Posterior cingulate gyrus (tissue), 11 donors: ENCODE results near the gene PLXNA1.

Experiments
- DNase-seq, 10 donors: peaks; one replicate each; pipeline versions ENCODE4 v3.0.0 to v3.0.0-alpha.2; 2020 to 2021; ENCODE audit warnings: mixed read lengths in 3 of 10
- intact Hi-C: fragments of 100-400 bp; cut with DNase I; formaldehyde crosslinking; loops from one replicate; pipeline ENCODE4 v1.15.1; 2023

The PLXNA1 gene

DNA sequence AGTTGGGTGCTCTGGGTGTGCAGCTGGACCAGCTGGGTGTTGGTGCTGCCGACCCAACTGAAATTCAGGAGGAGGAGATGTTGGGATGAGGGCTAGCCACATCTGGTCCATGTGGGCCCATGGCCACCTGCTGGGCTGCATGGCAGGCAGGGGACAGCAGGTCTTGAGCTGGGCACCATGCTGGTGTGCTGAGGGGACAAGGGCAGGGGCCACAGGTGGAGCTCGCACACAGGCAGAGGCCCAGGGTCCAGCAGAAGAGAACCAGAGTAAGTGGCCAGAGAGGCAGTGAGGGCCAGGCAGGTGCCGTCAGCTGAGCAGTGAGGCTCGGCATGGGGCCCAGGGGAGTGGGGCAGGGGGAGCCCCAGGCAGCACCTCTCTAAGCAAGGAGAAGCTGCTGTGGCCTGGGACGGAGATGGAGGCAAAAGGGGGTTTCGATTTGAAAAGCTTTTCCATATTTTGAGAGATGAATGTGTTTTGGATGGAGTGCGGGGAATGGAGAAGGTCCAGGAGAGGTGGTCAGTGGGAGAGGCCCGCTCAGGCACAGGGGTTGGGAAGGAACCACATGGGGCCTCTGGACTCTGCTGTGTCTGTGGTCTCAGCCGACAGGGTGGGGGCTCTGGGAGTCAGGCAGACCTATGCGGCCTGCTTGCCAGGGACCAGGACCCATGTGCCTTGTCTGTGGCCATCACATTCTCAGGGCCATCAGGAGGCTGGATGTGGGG lies 30.5 kb upstream of the PLXNA1 start:
- intact Hi-C loops, result no loop called here
- peak in 2 of 10 donors; percentile 68 to 74 for DNase-seq

DNA sequence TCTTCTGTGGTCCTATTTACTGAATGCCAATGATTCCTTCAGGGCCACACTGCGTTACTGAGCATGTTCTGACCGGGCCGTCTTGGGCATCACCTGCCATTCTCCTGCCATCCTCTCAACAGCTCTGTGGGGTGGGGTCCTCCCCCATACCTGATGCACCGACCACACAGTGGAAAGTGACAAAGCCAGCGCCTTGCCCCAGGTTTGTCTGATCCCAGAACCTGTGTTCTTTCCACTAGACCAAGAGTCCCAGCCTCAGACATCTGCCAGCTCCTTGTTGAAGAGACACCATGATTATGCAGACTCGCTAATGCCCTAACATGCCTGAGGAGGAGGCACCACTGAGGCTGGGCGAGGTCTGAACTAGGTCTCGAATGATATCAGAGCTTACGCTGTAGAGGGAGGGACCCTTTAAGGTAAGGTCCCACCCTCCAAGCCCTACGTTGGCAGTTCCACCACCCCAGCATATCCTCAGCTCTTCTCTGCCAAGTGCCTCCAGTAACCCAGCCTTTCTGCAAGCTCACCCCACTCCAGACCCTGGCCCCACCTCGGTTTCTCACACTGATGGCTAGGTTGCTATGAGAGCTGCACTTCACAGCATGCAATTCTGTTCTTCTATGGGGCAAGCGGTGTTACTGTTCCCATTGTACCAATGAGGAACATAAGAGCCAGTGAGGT lies 29.8 kb upstream of the PLXNA1 start:
- peak in 2 of 10 donors; percentile 55 to 65 for DNase-seq
- intact Hi-C loops, result no loop called here

DNA sequence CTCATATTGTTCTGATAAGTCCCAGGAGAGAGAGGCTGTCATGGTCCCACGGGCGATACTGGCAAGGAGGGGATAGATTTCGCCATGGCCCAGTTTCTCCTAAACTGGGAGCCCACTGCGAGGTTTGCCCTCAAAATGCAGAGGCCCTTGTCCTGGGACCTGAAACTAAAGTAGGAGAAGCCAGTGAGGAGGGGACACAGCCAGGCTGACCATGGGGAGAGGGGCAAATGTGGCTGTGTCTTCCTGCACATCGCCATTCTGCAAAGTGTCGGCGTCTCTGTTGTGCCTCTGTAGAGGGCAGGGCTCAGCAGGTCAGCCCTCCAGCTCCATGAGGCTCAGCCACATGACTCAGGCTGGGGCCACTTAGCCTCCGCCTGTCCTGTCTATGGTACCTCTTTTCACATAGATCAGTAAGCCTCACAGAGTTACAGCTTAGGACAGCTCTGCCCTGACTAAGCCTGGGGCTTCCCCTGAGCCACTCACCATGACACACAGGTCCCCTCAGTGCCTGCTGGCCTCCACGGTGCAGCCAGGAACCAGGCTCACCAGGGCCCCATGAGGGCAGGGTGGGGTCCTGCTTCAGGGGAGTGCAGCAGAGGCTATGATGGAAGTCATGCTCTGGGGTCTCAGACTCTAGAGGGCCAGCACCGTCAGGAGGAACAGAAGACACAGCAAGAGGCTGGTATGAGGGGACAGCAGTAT lies 28.6 kb upstream of the PLXNA1 start:
- intact Hi-C loops, result no loop called here
- DNase-seq, result peak in 2 of 10 donors; percentile 50 to 51

DNA sequence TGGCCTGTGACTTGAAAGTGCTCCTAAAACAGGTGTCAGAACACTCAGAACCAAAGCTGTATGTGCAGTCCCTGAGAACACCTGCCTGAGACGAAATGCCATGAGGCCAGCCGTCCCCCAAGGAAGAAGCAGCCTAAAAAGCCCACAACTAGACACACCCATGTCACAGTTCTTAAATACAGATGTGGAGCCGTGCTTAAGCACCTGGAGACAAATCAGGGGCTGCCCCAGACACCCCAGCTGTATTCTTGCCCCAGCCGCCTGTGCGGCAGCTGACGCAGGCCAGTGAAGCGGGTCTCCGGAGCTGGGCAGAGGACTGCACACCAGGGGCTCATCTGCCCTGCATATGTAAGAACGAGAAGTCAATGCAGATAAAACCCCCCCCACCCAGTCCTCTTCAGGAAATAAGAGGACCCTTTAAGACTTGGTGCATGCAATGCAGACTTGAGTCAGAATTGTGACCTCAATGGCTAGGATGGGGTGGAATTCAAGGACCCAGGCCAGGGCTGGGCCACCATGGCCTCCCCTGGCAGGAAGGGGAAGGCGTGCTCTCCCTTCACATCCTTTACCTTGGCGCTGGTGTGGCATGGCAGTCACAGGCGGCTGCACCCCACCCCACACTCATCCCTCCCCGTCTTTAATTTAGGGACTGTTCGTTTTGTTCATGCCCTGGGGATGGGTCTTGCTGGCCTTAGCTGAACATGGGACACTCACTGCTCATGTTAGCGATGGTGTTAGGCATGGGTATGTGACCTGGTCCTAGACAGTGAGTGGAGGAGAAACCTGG lies 27.7 kb upstream of the PLXNA1 start:
- peak in 4 of 10 donors; percentile 0 to 75 (median 34) for DNase-seq

DNA sequence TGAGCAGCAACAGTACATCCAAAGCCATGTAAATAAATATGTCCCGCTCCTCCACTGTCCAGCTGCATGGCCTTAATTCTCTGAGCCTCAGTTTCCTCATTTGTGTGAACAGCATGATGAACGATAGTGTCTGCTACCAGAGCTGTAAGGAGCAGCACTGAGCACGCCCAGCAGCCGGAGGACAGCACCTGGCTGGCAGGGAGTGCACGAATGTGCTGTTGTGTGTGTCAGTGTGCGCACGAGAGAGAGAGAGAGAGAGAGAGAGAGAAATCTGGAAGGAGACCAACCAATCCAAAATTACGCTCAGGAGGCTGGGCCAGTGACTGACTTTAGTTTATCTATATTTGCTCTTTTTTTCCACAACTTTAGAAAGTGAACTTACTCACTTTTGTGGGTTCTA lies 26.6 kb upstream of the PLXNA1 start:
- DNase-seq, result peak in 3 of 10 donors; percentile 20 to 52 (median 40)
- intact Hi-C loops, result no loop called here

More for the DNA sequence above, 27.7 kb upstream of the PLXNA1 start:
- intact Hi-C loops, result no loop called here

DNA sequence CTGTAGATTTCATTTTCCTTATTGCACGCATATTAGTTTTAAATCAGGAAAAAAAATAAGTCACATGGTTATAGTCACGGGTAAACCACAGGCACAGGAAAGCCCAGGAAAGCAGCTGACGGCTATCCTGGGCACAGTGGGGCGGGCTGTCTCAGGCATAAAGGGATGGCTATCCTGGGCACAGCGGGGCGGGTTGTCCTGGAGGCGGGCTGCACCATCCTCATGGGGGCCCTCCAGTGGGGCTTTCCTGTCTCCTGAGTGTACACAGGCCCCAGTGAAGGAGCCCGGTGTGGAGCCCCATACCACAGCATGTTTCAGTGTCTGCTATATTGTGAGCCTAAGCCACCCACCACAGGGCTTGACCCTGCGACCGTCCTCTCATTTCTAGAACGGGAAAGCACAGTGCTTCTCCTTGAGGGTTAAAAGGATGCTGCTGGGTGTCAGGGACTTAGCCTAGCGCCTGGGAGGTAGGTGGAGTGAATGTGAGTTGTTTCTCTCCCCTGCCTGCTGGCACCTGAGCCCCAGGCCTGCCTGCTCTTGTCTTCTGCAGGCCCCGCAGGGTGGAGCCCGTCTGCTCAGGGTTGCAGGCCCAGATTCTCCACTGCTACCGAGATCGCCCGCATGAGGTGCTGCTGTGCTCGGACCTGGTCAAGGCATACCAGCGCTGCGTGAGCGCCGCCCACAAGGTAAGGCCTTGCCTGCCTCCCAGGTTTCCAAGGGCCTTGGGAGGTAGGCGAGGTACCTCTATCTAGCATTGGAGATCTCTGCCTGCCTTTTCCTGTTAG lies 25.9 kb upstream of the PLXNA1 start:
- intact Hi-C loops, result no loop called here
- DNase-seq, result peak in 4 of 10 donors; percentile 5 to 78 (median 62)

DNA sequence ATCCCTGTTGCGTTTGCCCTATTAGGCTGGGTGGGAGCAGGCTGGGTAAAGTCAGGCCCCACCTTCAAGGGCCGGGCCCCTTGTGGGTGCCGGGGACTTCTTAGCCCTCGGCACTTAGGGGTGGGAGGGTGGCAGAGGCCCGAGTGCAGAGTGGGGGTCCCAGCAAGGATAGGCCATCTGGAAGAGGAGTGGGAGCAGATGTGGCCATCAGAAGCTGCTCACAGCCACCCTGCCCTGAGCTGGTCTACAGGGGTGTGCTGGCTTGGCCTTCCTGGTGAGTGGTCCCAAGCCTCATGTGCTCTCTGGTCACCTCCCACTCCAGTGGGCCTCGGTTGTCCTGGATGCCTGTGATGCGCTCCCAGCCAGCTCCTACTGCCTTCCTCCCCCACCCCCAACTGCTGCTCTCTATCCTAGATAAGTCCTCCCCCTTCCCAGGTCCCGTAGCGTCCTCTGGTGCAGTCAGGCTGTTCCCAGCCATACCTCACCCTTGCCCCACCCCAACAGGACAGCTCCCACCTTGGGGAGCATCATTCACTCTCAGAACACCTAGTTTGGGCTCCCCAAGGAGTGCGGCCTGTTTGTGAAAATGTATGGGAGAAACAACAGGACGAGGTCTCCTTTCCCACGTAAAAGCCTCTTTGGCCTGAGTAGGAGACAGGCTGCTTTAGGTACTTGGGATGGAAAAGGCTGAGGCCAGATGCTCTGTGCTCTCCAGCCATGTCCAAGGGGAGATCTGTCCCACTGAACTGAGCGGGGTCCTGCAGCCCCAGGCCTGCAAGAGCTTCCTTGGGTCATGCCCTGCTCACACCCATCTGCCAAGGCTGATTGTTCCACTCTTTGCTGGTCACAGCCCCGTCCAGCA lies 24.9 kb upstream of the PLXNA1 start:
- intact Hi-C loops, result no loop called here
- peak in 4 of 10 donors; percentile 2 to 53 (median 32) for DNase-seq

DNA sequence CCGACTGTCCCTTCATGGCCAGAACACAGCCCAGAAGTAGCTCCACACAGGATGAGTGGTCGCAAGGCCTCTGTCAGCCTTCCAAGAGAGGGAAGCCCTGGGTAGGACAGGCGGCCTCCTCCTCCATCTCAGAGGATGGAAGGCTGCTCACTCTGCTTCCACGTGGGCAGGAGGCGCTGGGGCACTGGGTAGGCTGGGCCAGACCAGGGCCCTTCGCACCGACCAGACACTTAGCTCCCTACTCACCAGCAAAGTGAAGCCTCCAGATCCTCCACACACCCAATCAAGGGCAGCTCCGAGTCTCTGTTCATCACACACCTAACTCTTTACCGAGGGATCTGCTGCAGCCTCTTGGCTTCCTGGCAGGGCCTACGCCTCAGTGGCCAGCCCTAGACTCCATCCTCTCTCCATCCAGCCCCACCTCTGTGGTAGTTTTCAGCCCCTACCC lies 24.3 kb upstream of the PLXNA1 start:
- DNase-seq, result peak in 3 of 10 donors; percentile 55 to 59 (median 58)
- intact Hi-C loops, result no loop called here

DNA sequence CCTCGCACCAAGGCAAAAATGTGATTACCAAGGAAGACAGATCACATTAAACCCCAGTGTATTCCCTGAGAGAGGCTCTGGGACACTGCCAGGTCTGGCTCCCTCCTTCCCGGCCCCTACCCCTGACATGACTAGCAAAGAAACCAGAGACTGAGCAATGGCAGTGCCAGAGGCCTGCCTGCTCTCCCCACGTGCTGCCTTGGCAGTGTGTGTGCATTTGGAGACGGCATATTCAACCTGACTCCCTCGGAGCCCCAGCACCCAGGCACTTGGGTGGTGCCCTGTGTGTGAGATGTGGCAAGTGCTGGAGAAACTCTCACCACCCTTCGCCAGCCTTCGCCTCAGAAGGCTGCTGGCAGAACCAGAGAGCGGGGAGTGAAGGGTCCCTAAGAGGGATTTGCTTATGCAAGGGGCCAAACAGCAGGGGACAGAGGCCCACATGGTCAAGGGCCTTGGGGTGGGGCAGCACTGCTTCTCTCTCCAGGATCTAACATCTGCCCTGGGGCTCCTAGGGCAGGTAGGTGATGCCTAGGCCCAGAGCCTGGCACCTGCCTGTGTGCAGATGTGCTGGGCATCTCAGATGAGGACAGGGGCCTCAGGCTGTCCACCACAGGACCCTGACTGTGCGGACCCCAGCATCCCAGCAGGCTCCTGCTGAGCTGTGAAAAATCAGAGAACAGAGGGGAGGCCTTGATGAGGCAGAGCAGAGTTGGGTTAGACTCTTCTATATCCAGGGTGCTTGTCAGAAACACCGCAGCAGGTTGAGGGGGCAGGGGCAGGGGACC lies 23.6 kb upstream of the PLXNA1 start:
- intact Hi-C loops, result no loop called here
- peak in 3 of 10 donors; percentile 39 to 75 (median 56) for DNase-seq

DNA sequence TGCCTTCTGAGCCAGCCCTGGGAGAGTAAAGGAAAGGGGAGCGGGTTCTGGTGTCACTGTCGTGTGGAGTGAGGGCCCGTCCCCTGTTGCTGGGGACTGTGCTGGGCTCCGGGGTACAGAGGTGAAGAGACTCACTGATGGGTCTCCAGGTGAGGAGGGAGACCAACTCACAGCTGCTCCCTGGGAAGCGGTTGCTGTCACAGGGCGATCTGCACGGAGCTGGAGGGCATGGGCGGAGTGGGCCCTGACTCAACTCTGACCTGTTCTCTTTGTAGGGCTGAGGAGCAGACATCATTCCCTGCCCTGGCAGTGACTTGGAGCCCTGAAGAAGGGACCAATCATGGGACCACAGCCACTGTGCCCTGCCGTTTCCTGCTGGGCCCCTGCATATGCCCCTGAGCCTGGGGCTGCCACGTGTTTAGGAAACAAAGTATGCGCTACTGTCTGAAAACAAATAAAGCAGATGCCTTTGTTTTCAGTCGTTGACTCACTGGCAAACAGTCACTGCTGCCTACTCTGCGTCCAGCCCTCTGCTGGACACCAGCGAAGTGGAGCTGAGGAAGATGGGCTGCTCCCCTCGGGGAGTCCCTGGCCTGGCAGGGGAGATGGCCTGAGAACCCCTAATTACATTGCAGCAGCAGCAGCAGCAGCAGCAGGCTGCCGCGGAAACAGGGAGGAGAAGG lies 22.9 kb upstream of the PLXNA1 start:
- peak in 5 of 10 donors; percentile 42 to 91 (median 76) for DNase-seq
- intact Hi-C loops, result no loop called here

DNA sequence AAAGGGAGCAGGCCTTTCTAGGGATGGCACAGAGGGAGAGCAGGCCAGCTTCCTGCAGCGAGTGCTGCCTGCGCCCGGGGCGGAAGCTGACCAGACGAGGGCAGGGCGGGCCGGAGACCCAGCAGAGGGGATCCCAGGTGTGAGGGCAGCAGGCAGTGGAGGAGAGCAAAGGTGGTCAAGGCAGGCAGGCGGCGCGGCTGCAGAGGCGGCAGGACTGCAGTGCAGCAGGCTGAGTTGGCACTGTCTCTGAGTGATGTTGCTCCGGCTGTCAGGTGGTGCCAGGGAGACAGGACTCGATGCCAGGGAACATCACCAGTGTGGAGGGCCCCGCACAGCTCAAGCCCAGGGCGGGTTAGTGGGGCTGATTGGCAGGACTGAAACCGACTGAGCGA lies 22.3 kb upstream of the PLXNA1 start:
- DNase-seq, result peak in 6 of 10 donors; percentile 43 to 91 (median 70)
- intact Hi-C loops, result no loop called here

DNA sequence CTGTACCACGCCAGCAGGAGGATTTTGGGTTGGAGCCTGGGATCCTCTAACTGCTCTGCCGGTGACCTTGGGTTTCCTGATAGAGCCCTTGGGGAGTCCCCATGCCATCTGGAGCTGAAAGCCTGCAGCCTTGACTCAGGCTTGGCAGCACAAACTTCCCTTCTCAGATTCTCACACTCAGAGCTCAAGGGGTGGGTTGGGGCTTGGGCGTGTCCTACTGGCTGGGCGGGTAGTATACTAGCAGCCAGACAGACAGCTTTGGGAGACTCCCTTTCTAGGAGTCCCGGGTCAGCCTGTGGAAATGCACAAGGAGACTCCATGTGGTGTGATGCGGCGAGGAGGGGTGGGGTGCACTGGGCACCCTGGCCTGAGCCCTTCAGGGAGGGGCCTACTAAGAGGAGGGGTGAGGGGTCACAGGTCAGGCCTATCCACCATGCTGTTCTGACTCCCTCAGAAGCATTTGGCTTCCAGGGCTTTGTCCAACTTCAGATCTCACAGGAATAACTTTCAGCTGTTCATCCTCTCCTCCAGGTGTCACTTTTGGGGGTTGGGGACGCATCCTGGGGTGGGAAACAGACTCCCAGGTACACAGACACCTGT lies 21.6 kb upstream of the PLXNA1 start:
- intact Hi-C loops, result no loop called here
- DNase-seq, result peak in 4 of 10 donors; percentile 23 to 79 (median 52)

DNA sequence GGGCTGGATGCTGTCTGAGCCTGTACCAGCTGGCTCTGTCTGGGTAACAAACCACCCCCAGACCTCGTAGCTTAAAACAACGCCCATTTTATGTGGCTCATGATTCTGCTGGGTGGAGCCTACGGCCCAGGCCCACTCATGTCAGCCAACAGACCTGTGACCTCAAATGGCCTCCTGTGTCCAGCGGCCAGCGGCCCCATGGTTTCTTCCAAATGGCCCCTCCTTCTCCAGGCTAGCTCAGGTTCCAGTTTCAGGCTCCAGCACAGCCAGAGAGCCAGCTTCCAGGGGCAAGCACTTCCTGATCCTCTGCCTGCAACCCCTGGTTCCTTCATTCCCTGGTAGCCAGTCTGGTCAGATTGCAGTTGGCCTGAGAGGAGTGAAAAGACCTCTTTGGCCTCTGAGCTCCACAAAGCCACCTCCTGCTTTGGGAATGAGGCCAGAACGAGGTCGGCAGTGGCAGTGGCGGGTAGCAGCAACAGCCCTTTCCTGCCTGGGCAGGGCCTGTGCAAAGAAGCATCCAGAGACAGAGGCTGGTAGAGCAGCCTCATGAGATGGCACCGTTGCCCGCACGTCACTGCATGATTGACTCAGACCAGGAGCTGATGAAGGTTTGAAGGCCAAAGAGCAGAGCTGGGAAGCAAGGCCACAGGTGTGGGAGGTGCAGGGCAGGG lies 21.0 kb upstream of the PLXNA1 start:
- intact Hi-C loops, result no loop called here

DNA sequence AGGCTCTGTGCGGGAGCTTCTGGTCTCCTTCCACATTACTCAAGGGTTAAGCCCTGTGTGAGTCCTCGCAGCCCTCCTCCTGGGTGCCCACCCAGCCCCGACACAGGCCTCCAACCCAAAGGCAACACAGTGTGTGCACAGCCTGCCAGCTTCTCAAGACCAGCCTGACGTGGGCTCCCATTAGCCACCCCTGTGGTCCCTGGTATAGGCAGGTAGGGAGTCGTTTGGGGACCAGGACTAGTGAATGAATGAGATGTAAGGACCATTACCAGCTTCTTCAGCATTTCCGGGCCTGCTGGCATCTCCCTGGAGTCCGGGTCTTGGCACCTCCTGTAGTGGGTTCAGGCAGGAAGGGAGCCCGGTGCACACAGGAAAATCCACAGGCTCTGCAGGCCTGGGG lies 20.2 kb upstream of the PLXNA1 start:
- DNase-seq, result peak in 4 of 10 donors; percentile 8 to 49 (median 42)
- intact Hi-C loops, result no loop called here

More for the DNA sequence above, 21.0 kb upstream of the PLXNA1 start:
- peak in 5 of 10 donors; percentile 1 to 82 (median 63) for DNase-seq

DNA sequence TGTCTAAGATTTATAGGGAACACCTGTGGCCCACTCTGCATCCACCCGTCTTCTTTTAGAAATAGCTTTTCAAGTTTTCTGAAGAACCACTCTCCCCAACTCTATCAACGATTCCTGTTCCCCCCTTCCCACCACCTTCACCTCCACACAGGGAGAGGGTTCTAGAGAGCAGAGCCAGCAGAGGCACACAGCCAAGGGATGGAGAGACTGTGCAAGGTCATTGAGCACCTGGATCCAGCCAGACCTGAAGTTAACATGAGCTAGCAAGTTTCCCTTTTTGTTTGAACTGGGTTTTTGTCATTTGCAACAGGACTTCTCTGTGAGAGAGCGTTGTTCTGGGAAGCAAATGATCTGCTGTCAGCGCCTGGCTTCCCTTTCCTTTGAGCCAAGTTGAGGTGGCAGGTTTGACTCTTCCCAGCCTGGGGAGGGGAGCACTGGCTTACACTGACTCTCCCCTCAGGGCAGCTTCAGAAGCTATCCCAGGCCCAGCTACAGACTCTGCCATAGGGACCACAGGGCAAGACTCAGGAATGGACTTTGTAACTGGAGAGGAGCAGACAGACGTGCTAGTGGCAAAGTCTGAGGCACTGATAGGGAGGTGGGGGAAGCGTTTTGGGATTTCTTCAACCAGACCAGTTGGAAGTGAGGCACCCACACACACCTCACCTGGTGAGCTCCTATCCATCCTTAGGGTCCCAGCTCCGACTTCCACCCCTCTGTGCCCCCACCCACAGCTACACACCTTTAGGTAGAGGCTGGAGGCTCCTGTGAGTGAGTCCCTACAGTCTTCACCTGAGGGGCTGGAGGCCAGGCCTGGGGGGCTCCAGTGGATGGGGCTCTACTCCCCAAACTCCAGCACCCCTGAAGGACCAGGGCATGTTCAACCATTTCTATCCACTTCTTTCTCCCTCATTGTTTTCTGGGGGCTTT lies 19.4 kb upstream of the PLXNA1 start:
- DNase-seq, result peak in 4 of 10 donors; percentile 3 to 60 (median 28)
- intact Hi-C loops, result no loop called here
